Choroid plexus epithelial cell (primary cell): Measurements from ENCODE around the gene MTPN.

ENCODE experiments used
- DNase-seq: peaks from one replicate; pipeline ENCODE4 v3.0.0-alpha.2; 2010; ENCODE audit warnings: low read depth
- H3K4me3 ChIP-seq: 2 replicates; pipeline ENCODE4 v1.5.1; 2011; ENCODE audit warnings: low read depth, mild to moderate bottlenecking, control low read depth, low read length, moderate library complexity
- TF ChIP-seq, protein P1 (sequence below): conservative IDR thresholded peaks from 2 replicates; pipeline ENCODE4 v1.5.1; 2011; ENCODE audit warnings: low read depth, mild to moderate bottlenecking, control low read depth, inconsistent platforms, low read length, moderate library complexity

The MTPN gene

DNA sequence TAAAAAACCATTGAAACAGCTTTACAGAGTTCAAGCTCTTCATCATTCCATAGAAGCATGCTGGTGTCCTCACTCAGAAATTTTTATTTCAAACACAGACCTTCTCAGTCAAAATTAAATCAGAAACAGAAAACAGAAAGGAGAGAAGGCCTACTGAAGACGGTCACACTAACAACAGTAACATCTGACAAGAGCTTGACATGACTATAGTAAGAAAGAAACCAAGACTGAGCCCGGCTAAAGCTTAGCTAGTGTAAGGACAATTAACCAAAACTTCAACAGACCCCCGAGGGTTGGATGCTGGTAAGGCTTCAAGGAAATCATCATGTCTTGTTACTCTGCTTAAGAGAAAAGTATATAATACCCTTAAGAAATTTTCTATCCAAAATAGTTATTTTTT, 38.6 kb downstream of the MTPN start:
- TF ChIP-seq, protein P1, sequence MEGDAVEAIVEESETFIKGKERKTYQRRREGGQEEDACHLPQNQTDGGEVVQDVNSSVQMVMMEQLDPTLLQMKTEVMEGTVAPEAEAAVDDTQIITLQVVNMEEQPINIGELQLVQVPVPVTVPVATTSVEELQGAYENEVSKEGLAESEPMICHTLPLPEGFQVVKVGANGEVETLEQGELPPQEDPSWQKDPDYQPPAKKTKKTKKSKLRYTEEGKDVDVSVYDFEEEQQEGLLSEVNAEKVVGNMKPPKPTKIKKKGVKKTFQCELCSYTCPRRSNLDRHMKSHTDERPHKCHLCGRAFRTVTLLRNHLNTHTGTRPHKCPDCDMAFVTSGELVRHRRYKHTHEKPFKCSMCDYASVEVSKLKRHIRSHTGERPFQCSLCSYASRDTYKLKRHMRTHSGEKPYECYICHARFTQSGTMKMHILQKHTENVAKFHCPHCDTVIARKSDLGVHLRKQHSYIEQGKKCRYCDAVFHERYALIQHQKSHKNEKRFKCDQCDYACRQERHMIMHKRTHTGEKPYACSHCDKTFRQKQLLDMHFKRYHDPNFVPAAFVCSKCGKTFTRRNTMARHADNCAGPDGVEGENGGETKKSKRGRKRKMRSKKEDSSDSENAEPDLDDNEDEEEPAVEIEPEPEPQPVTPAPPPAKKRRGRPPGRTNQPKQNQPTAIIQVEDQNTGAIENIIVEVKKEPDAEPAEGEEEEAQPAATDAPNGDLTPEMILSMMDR = no peak
- H3K4me3 ChIP-seq = no peak overlapping the region
- DNase-seq = no peak

DNA sequence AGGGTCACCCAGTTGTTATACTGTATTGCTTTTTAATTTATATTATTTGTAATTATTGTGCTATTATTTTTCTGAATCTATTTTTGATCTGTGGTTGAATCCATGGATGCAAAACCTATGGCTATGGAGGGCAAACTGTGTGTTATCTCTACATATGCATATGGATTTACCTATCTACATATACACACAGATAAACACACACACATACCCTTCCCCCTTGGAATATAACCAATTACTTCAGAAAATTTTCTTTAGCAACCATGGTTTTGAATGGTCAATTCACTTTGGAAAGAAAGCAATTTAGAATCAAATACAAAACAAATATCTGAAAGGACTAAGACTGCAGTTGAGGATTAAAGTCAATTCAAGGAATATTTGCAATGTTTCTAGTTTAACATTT, 39.1 kb downstream of the MTPN start:
- no peak overlapping the region for H3K4me3 ChIP-seq
- TF ChIP-seq, protein P1 = no peak
- no peak for DNase-seq

DNA sequence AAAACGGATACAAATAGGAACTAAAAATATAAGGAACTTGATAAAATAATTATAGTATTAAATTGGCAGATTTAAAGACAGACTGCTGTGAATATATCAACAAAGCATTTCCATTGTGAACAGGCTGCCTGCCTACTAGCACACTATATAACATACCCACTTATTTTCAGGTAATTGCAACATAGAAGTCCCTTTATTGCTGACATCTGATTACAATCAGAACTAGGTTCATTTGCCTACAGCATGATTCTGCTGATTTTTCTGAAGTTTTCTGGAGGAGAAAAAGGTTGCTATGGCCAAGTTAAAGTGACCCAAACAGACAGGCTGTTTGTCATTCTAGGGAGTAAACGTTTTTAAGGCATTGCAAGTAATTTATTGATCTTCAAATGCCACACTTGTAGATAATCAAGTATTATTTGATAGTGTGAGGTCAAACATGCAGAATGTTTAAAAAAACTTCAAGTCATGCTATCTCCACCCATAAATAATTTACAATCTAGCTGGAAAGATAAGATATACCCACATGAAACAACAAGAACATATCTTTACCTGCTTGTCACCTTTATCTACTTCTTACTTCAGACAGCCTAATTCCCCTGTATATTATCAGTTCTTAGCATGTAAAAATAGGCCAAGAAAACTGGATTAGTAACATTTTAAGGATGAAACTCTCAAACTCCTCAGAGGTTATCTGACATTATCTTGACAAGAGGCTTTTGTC, 40.5 kb downstream of the MTPN start:
- no peak overlapping the region for H3K4me3 ChIP-seq
- TF ChIP-seq, protein P1 = no peak
- DNase-seq = no peak

DNA sequence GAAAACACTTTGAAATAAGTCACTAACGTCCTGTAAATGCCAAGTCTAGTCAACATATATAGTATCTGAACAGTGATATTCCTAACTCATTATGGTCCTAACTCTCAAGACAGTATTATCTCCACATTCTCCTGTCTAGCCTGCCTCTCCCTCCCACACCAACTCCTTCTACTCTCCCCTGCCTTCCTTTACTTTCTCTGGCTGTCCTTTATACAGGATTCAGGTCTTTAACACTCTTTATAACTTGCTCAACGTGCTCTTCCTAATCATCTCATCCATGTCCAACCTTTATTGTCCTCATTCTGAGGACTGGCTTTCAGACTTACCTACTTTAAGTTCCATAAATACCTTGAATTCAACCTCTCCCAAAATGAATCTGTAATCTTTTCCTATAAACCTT, 42.5 kb downstream of the MTPN start:
- TF ChIP-seq, protein P1 = no peak
- H3K4me3 ChIP-seq = no peak overlapping the region
- DNase-seq = no peak

DNA sequence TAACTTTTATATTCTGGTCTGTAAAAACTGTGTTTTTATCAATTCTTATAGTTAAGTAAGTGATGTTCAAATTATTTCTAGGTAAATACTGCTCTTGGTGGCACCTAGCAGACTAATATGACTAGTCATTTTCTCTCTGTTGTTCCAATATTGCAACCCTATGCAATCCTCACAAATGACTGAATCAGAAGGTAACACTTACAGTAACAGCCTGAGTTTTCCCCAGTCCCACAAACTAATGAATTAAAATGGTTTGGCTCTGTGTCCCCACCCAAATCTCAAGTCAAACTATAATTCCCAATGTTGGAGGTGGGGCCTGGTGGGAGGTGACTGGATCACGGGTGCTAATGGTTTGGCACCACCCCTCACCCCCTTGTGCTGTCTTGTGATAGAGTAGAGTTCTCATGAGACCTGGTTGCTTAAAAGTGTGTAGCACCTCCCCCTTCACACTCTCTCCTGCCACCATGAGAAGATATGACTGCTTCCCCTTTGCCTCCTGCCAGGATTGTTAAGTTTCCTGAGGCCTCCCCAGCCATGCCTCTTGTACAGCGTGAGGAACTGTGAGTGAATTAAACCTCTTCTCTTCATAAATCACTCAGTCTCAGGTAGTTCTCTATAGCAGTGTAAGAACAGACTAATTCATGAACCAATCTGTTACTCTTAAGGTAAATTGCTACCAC, 43.5 kb downstream of the MTPN start:
- DNase-seq = no peak
- TF ChIP-seq, protein P1 = no peak
- H3K4me3 ChIP-seq = no peak overlapping the region

DNA sequence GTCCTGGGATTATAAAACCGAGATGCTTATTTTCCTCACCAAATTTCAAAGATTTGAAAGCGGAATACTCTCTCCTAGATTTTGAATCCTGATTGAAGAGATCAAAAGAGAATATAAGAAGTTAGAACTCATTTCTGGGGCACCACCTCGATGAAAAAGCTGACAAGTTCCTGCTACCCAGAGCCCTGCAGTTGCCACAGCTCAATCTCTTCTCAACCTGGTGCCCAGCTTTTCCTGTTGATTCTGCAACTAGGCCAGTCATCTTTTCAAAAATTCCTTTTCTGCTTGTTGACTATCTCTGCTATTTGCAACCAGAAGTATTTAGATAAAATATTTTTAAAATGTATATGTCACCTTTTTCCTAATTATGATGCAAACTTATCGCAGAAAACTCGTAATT, 45.0 kb downstream of the MTPN start:
- no peak overlapping the region for H3K4me3 ChIP-seq
- DNase-seq = no peak
- TF ChIP-seq, protein P1 = no peak
